Endothelial cell of umbilical vein (primary cell): ENCODE data around the gene USB1.

Experiments used
- EZH2 ChIP-seq: IDR thresholded peaks from 2 replicates; pipeline ENCODE4 v1.6.1; 2012; ENCODE audit warnings: borderline replicate concordance, low read depth, mild to moderate bottlenecking, moderate library complexity, low read length, inconsistent platforms; ENCODE audit not compliant: severe bottlenecking
- JUN ChIP-seq: IDR thresholded peaks from 2 replicates; pipeline ENCODE4 v1.6.1; 2011; ENCODE audit warnings: borderline replicate concordance, low read depth; ENCODE audit not compliant: insufficient read length, insufficient read depth
- POLR2A ChIP-seq: IDR thresholded peaks from 2 replicates; pipeline ENCODE4 v1.6.1; 2012; ENCODE audit warnings: low read depth, mild to moderate bottlenecking, control low read depth, low read length
- POLR2AphosphoS5 ChIP-seq: IDR thresholded peaks from 2 replicates; pipeline ENCODE4 v1.6.1; 2012; ENCODE audit warnings: low read depth, mild to moderate bottlenecking, control low read depth, low read length, moderate library complexity; ENCODE audit not compliant: insufficient read depth
- TF ChIP-seq, protein P1 (sequence below), 2 donors: IDR thresholded peaks; 1 replicate in 1 of 2; 2 replicates in 1 of 2; pipeline ENCODE4 v1.5.1; 2011; ENCODE audit warnings: low read length in 2 of 2, mild to moderate bottlenecking in 2 of 2, moderate library complexity in 2 of 2, control low read depth in 1 of 2, inconsistent platforms in 1 of 2, low read depth in 1 of 2; ENCODE audit not compliant: insufficient read depth in 1 of 2; ENCODE audit errors: extremely low read depth in 1 of 2
- TF ChIP-seq, protein P2 (sequence below): IDR thresholded peaks from 2 replicates; pipeline ENCODE4 v1.6.1; 2011; ENCODE audit not compliant: insufficient read depth, insufficient read length

DNA sequence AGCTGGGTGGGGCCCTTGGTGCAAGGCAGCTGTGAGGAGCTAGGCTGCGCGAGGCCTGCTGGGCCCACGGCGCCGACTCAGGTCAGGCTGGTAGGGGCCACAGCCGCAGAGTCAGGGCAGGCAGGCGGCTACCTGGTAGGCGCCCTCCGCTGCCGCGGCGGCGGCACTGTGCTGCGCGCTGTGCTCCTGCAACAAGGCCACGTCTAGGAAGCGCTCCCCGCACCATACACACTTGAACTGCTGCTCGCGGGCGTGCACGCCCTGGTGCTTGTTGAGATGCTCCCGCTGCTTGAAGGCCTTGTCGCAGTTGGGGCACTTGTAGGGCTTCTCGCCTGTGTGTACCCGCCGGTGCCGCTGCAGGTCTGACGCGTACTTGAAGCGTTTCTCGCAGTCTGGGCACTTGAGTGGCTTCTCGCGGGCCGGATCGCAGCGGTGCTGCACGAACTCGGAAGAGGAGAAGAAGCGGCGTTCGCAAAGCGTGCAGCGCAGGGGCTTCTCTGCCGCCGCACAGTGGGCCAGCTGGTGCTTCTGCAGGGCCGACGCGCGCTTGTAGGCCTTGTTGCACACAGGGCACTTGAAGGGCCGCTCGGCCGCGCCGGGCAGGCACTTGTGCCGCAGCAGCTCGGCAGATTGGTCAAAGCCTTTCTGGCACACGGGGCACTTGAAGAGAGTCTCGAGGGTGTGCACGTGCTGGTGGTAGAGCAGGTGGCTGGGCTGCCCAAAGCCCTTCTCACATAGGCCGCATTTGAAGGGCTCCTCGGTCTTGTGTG, 4.6 kb upstream of the USB1 start:
- TF ChIP-seq, protein P1, sequence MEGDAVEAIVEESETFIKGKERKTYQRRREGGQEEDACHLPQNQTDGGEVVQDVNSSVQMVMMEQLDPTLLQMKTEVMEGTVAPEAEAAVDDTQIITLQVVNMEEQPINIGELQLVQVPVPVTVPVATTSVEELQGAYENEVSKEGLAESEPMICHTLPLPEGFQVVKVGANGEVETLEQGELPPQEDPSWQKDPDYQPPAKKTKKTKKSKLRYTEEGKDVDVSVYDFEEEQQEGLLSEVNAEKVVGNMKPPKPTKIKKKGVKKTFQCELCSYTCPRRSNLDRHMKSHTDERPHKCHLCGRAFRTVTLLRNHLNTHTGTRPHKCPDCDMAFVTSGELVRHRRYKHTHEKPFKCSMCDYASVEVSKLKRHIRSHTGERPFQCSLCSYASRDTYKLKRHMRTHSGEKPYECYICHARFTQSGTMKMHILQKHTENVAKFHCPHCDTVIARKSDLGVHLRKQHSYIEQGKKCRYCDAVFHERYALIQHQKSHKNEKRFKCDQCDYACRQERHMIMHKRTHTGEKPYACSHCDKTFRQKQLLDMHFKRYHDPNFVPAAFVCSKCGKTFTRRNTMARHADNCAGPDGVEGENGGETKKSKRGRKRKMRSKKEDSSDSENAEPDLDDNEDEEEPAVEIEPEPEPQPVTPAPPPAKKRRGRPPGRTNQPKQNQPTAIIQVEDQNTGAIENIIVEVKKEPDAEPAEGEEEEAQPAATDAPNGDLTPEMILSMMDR (IDR thresholded peaks at IDR 0.05; ENCODE audit: extremely low read depth in 1 of 2, insufficient read depth in 1 of 2, low read depth in 1 of 2, low read length in 2 of 2), result no peak
- TF ChIP-seq EZH2, result no peak
- TF ChIP-seq, protein P2, sequence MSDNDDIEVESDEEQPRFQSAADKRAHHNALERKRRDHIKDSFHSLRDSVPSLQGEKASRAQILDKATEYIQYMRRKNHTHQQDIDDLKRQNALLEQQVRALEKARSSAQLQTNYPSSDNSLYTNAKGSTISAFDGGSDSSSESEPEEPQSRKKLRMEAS, result no peak
- TF ChIP-seq POLR2A, result no peak
- no peak for TF ChIP-seq JUN
- TF ChIP-seq POLR2AphosphoS5, result no peak
